NCI-H748 (cell line): ENCODE results near the gene PAX7.
"Not testable (repeated sequence)": the region's sequence is repeated elsewhere in the genome, so short reads cannot be mapped to it uniquely, and the experiment has no call there.

Source experiments
- DNase-seq: peaks from one replicate; lab custom pipeline; 2025; ENCODE audit not compliant: unreplicated experiment; lab: John Stamatoyannopoulos, UW

The PAX7 gene

DNA sequence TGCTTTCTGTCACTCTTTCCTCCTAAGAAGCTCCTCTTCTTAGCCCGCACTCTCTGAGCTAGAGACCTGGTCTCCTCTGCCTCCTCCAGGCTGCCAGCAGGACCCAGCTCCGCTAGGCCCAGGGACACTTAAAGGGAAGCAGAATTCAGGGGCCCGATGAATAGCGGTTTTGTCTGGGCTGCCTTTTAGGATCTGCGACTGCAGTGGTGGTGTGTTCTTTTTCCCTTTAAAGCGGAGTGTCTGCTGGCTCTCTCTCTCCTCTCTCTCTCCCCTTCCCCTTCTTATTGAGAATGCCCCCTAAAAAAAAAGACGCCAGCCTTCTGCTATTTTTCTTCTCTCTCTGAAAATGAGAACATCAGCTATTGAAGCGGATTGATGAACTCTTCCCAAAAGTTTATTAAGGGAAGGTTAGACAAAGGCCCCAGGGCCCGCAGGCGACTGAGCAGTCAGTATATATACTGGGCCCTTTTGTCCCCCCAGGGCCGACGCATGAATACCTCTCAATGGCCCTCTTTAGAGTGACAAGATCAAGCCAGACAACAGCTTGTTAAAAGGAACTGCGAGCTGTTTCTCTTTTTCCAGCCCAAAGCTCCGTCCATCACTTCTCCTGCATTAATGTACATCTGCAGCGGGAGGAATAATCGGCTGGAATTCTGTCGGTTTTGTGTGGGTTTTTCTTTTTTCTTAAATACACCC lies 27.0 kb downstream of the PAX7 start:
- no peak for DNase-seq

DNA sequence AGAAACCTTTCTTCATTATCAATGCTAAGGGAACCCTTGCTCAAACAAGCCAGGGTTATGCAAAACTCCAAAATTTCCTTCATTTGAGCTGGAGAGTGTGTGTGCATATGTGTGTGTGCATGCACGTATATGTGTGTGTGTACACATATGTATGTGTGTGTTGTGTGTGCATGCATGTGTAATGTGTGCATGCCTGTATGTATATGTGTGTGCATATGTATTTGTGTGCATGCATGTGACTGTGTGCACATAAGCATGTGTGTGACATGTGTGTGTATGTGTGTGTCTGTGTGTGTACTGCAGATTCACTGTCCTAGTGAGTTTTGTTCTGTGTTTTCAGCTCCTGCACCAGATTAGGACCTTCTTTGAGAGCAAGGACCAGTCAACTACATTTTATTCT lies 28.2 kb downstream of the PAX7 start:
- no peak for DNase-seq

DNA sequence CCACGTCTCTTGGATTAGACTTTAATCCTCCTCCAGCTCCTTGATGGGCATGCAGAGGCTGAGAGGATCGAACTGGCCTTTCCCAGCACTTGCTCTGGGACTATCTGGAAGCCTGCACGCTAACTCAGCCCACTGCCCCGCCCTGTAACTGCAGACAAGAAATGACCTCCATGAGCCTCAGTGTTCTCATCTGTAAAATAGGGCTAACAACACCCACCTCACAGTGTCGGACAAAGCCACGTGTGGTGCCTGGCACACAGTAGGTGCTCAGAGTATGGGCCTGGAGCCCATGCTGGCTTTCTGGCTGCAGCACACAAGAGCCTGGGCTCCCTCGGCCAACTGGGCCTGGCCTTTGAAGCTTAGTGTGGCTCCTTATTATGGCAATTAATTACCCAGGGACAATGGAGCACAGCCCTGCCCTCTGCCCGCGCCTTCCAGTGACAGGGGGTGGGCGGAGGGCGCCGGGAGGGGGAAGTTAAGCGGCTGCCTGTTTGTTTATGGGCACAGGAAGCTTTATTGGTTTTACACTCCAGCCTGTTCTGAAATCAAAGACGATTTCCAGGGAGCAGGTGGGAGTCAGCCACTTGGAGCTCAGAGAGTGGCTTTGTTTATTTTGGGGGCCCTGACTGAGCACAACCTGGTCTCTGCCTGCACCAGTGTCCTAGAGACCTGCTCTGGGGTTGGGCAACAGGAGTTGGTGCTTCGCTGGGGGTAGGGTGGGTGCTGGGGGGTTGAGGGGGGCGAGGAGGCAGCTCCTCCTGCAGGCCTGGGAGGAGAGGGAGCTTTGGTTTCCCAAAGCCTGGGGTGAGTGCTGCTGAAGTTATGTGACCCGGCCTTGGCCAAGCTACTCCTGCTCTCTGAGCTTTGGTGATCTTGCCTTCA lies 31.0 kb downstream of the PAX7 start:
- DNase-seq: peak; percentile 66

DNA sequence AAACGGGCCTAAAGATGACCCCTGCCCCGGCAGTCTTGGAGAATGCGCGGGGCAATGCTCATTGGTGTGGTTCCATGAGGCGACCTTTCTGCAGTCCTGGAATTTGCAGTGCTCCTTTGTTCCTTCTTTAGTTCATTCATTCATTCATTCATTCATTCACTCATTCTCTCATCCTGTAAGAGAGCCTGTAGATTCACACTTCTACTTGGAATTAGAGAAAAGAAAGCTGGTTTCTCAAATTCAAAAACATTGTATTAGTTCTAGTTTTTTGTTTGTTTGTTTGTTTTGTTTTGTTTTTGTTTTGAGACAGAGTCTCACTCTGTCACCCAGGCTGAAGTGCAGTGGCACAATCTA lies 31.6 kb downstream of the PAX7 start:
- no peak for DNase-seq

DNA sequence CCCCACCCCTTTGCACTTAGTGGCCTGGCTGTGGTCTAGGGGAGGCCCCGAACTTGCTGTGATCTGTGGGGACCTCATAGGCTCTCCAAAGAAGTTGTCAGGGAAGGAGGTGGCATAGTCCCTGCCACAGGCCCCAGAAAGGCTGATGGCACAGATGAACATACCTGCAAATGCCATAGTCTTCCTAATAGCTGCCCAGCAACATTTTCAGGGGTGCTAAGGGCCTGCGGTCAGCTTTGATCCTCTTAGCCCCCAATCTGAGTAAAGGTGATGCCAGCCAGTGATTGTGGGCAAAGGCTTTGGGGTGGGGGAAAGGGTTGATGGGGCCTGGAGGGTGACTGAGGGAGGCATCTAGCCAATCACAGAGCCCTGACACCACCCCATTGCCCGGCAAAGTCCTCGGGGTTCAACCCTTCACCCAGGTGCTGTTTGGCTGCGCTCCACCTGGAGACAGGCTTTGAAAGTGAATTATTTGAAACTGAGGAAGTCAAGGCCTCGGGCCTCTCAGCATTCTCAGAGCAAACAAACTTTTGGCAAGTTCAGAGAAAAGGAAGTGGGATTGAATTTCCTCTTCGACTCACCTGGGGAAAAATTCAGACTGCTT lies 35.8 kb downstream of the PAX7 start:
- DNase-seq: no peak

DNA sequence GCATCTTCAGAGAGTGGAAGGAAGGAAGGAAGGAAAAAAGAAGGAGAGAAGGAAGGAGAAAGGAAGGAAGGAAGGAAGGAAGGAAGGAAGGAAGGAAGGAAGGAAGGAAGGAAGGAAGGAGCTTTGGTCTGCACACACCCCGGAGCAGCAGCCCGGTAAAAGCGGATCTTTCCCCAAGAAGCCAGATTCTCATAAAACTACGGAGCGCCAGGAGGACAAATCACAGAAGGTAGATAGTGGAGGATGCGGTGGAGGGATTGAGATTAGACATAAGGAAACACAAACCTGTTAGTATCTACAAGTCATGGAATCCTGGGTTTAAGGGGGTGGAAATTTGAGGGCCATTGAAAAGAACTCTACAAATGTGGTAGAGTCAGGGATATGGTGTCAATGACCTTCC lies 36.7 kb downstream of the PAX7 start:
- no peak for DNase-seq

DNA sequence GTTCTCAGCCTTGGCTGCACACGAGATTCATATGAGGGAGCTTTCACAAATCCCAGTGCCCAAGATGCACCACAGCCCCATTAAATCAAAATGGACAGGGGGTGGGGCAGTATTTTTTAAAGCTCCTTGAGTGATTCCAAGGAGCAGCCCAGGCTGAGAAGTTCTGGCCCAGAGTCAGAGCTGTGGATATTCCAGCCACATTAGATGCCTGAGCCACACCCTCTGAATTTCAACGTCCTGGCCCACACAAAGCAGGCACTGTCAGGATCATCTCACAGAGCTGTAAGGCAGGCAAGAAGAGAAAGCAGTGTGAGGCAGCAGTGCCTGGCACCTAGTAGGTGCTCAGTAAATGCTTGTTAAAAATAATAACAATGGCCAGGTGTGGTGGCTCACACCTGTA lies 37.4 kb downstream of the PAX7 start:
- no peak for DNase-seq

DNA sequence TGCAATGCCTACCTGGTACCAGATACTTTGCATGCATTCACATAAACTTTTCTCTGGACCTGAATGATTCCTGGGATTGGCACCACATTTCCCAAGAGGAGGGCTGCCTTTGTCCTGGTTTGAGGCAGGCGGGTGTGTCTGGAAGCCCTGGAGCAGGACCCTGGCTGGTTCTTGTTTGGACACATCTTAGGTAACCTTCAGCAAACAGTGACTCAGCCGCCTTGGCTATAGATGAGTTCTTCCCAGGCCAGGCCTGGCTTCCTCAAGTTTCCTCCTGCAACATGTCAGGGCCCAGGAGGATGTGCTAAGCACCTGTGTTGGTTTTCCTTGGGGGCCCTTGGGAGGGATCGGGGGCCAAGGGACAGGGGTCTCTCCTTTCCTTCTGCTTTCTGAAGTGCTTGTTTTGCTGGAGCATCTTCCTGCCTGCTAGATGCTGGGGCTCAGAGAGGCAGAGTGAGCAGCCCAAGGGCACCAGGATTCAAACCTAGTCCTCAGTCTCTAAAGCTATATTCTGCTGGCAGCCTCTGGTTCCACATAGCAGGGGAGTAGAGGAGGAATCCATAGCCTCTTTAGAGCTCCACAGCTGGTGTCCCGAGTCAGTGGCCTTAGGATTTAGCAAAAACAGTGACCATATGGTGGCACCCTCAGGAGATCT lies 38.2 kb downstream of the PAX7 start:
- DNase-seq: no peak

DNA sequence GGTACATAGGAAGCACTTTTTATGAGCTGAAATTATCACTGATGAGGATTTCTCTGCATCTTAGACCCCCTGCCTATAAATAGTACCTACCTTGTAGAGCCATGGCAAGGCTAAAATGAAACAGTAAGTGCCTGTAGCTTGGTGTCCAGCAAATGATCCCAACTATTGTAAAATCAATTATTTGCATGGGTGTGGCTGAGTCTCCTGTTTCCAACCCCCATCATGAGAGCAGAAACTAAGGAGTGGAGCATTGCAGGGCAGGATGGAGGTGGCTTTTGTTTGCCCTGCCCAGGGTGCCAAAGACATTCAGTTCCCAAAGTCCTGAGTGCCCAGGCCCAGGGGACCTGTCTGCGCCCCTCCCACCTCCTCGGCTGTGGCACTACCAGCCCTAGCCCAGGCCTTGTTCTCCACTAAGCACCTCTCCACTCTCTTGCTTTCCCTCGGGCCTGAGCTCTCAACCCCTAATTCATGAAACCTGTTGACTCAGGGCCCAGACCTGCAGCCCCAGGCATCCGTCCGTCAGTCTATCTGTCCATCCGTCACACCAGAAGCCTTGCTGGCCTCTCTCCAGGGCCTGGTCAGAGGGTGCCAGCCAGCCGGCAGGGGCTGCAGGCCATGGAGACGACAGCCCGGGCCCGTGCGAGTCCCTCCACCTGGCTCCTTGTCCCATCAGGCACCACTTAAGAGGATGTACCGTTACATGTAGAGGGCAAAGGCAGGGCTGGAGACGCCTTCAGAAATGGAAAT lies 39.6 kb downstream of the PAX7 start:
- DNase-seq: no peak

DNA sequence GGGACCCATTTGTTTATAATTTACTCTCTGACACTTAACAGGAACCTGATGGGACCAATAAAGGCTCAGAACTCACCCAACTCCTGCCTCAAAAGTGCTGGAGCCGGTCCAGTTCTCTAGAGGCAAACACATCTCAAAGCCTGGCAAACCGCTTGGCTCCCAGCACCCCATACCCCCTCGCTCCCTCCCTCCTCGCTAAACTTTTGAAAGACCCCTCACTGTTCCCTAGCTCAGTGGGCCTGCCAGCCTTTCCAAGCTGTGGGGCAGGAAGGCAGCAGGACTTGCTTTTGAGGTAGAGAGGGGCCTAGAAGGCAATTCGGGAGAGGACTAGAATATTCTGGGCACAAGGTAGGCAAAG lies 40.2 kb downstream of the PAX7 start:
- no peak for DNase-seq

DNA sequence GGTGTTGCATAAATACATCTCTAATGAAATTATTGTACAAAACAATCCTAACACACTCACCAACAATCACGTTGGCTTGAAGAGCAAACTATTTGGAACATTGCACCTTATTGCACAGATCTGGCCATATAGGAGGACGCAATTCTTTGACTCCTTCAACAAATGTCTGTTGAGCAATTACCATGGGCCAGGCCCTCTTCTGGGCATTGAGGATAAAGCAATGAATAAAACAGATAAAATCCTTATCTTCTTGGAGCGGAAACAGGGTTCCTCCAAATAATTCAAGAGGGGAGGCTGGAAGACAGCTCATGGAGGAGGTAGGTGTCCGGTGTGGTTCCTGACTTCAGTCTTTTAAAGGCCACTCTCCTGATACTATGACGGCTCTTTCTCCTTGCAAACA lies 43.3 kb downstream of the PAX7 start:
- DNase-seq: no peak

DNA sequence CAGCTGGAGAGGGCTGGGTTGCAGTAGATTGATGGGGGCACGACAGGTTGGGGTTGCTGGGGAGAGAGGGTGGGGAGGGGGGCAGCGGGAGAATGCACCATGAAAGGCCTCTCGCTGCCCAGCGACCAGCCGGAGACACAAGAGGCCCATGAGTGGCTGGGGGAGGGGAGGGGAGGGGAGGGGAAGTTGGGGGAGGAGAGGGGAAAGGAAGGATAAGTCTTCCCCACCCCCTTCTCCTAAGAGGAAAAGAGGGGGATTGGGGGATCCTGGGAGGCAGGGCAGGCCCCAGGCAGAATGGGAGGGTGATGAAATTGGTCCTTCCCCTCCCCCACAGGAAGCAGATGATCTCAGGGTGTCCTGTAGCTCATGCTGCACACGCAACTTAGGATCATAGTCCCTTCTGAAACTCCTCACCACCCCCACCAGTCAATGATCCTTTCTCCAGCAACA lies 45.7 kb downstream of the PAX7 start:
- DNase-seq: no peak

DNA sequence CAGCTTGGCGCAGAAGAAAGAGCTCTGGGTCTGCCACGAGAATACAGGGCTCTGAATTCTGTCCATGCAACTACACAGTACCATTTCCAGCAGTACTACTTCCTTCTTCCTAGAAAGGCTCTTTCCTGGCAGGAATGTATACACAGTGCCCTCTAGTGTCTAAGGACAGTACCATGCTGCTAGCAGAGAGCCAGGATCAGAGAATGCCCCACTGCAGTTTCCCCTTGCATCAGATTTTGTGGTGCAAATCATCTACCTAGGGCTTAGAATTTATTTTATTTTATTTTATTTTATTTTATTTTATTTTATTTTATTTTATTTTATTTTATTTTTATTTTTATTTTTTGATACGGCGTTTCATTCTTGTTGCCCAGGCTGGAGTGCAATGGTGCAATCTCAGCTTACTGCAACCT lies 50.8 kb downstream of the PAX7 start:
- DNase-seq: peak; percentile 30

DNA sequence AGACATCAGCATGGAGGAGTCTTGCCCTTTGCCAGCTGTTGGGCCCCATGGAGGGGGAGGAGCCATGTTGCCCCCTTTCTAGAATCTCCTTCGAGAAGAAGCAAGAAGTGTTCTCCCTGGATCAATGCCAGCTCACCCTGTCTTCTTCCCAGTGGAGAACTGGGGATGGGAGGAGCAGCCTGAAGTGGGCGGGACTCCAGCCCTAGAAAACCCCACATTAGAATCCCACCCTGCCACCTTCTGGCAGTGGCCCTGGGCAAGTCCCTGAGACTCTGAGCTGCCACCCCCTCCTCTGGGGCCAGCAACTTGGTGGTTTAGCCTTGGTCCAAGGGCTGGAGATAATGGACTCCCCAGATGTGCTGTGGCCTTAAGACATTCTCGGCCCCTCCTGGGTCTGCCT lies 51.7 kb downstream of the PAX7 start:
- no peak for DNase-seq

DNA sequence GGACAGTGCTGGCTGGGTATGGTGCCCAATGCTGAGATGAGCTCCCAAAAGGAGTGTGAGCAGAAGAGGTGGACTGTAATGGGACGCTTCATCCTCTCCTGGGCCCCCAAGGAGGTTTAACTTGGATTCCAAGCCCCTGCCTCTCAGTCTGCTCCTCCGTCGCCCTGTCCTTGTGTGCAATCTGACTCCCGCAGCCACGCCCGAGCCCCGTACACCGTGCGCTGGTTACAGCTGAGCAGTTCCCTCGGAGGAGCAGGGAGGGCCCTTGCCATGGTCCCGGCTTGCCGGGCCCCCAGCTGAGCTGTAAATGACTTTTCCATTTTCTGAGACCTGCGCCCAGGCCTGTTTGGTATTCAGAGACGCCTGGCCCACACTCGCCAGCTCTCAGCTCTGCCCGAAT lies 53.7 kb downstream of the PAX7 start:
- no peak for DNase-seq

DNA sequence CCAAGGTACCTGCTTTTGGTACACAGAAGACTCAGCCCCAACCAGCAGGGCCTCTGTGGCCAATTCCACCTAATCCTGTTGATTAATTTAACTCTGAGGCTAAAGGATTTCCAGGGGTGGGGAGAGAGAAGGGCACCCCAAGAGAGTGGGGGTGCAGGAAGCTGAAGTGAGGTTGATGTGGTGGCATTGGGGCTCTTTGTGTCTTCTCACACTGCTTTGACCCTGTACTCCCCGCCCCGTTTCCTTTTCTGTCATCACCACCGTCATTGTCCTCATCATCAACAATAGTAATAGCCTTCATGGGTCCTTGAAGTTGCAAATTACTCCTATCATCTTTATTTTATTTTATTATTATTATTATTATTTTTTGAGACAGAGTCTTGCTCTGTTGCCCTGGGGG lies 55.9 kb downstream of the PAX7 start:
- DNase-seq: no peak

DNA sequence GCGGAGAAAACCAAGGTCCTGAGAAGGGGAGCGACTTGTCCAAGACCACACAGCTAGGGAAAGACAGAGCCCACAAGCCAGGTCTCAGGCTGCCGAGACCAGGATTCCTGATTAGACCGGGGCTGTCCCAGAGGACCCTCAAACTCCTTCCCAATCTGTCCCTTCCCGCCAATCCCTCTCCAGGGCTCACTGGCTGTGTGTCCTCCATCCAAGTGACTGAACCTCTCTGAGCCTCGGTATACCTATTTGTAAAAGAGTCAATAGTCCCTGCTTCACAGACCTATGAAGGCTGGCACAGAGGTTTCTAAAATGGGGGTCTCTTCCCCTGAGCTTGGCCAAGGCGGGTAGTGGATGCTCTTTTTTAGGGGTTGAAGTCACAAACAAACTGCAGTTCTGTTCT lies 56.6 kb downstream of the PAX7 start:
- DNase-seq: no peak

DNA sequence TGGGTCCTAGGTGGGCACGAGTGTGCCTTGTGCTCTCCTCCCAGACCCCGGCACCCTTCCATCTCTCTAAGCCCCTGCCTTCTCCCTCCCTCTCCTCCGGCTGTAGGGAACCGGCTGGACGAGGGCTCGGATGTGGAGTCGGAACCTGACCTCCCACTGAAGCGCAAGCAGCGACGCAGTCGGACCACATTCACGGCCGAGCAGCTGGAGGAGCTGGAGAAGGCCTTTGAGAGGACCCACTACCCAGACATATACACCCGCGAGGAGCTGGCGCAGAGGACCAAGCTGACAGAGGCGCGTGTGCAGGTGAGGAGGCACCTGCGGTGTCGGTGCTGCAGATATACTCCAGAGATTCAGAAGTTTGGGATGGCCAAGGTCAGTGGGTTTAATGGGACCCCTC lies 61.0 kb downstream of the PAX7 start:
- DNase-seq: no peak

DNA sequence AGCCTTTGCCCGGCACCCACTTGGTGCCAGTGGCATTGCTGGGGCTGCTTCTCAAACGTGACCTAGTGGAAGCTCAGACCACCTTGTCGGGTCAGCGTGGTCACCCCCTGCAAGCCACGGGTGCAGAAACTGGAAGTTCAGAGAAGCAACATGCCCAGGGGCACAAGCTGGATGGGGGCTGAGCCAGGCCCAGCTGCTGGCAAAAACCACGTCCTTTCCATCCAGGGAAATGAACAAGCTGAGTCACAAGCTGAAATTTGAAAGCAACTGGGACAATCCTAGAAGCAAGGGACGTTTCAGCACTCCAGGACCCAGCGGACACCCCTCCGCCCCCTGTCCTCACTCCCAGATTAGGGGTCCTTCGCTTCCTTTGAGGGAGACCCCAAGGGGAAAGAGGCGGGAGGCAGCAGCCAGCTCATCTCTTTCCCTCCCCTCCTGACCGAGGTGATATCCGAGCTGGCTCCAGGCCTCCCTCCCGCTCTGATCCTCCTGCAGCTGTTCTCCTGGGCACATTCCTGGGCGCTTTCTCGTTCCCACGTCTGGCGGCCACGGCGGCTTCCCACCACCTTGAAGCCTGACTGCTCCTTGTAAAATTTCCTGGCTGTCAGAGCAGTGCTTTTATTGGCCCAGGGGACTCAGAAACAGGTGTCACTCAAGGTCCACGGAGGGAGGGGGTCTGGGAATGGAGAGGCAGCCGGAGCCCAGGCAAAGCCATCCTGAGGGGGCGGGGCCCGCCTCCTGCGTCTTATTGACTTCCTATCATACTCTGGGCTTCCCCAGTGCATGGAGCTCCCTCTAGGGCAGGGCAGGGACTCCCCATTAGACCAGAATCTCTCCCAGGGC lies 62.8 kb downstream of the PAX7 start:
- DNase-seq: no peak

DNA sequence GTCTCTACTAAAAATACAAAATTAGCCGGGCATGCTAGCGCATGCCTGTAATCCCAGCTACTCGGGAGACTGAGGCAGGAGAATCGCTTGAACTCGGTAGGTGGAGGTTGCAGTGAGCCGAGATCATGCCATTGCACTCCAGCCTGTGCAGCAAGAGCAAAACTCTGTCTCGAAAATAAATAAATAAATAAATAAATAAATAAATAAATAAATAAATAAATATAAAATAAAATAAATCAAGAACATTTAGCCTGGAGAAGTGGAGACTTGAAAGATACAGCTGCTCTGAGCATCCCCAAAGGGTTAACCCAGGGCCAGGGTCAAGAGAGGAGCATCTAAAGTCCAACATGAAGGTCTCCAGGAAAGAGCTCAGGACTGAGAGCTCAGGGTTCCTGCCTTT lies 63.6 kb downstream of the PAX7 start:
- DNase-seq: not testable (repeated sequence)
